OCI-LY3 (cell line): Measurements from ENCODE around the gene UNC13C.

ENCODE experiments used
- EZH2phosphoT487 ChIP-seq: fragments of 200-600 bp; shearing (Covaris generic); IDR thresholded peaks from 2 replicates; pipeline ENCODE4 v1.6.1; 2018; ENCODE audit warnings: antibody characterized with exemption, mixed run types, low read depth
- TF ChIP-seq, protein P1 (sequence below): fragments of 200-600, 300-600 bp; sonication (generic); IDR thresholded peaks from 2 replicates; pipeline ENCODE4 v1.5.1; 2014; ENCODE audit warnings: antibody characterized with exemption, low read length, low read depth

GRCh38 chr15:54250326-54250725 lies 272.1 kb downstream of the UNC13C start:
- TF ChIP-seq, protein P1, sequence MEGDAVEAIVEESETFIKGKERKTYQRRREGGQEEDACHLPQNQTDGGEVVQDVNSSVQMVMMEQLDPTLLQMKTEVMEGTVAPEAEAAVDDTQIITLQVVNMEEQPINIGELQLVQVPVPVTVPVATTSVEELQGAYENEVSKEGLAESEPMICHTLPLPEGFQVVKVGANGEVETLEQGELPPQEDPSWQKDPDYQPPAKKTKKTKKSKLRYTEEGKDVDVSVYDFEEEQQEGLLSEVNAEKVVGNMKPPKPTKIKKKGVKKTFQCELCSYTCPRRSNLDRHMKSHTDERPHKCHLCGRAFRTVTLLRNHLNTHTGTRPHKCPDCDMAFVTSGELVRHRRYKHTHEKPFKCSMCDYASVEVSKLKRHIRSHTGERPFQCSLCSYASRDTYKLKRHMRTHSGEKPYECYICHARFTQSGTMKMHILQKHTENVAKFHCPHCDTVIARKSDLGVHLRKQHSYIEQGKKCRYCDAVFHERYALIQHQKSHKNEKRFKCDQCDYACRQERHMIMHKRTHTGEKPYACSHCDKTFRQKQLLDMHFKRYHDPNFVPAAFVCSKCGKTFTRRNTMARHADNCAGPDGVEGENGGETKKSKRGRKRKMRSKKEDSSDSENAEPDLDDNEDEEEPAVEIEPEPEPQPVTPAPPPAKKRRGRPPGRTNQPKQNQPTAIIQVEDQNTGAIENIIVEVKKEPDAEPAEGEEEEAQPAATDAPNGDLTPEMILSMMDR, result no peak
- TF ChIP-seq EZH2phosphoT487, result no peak
